ENCODE results near the gene ENOX1. TPM values are rescaled to one million over a fixed set of nuclear protein-coding genes. Genes with fewer than 3 reads are reported as not detected.
"Not testable (repeated sequence)": the region's sequence is repeated elsewhere in the genome, so short reads cannot be mapped to it uniquely, and the experiment has no call there.

ENOX1 gene
- total and polyA plus RNA-seq, 4 donors = 0.33 to 7.7 (median 1.1) TPM

DNA sequence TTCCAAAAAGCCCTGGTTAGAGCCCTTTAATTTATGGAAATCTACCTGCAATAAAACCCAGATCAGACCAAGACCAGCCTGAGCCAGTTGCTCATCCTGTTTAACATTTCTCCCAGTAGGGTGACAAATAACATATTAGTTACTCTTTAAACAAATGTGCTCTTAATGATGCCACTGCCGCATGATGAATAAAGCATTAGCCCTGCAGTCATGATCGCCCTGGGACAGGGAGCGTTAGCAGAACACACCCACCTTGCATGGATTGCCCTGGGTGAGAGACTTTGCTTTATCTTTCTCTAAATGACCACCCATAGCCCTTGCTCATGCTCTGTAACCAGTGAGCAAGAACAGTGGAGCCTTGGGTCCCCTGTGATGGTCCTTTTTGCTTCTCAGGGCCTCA lies 362.4 kb downstream of the ENOX1 start:
- TF ChIP-seq, protein P1, sequence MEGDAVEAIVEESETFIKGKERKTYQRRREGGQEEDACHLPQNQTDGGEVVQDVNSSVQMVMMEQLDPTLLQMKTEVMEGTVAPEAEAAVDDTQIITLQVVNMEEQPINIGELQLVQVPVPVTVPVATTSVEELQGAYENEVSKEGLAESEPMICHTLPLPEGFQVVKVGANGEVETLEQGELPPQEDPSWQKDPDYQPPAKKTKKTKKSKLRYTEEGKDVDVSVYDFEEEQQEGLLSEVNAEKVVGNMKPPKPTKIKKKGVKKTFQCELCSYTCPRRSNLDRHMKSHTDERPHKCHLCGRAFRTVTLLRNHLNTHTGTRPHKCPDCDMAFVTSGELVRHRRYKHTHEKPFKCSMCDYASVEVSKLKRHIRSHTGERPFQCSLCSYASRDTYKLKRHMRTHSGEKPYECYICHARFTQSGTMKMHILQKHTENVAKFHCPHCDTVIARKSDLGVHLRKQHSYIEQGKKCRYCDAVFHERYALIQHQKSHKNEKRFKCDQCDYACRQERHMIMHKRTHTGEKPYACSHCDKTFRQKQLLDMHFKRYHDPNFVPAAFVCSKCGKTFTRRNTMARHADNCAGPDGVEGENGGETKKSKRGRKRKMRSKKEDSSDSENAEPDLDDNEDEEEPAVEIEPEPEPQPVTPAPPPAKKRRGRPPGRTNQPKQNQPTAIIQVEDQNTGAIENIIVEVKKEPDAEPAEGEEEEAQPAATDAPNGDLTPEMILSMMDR (IDR thresholded peaks at IDR 0.05; ENCODE audit: control extremely low read depth, extremely low read depth) = no peak
- ATAC-seq (ENCODE audit: insufficient read depth, low FRiP score) = no peak

DNA sequence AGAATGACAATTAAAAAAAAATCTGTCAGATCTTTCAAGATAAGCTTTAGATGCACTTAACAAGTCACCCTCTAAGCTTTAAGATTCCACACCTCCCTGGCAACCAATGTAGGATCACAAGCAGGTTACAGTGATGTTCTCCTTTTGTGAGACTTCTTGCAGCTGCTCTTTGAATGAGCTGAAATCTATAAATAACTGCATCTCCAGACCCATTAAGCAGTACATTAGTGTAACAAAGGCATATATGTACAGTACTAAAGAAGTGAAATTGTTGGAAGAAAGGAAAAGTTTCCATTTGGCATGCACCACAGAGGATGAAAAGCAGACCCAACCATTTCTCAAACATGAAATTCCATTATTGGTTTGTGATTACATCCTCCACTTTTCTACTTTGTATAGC lies 364.7 kb downstream of the ENOX1 start:
- peaks cover 0 to 13% (median 3%) of the 10 kb centered on the region in 5 donors for H3K4me1 ChIP-seq (ENCODE audit: control insufficient read depth in 5 of 5, insufficient read depth in 5 of 5, low read length in 5 of 5)
- no peaks in the 10 kb centered on the region for H3K9me3 ChIP-seq (ENCODE audit: control insufficient read depth in 4 of 4, insufficient read depth in 3 of 4, low read length in 3 of 4)
- H3K27ac ChIP-seq (ENCODE audit: low read depth in 1 of 2, low read length in 1 of 2) = no peak overlapping the region
- DNase-seq = peak in 2 of 3 donors; percentile 35 to 44
- ATAC-seq (ENCODE audit: insufficient read depth, low FRiP score) = no peak
- no peak overlapping the region for H3K9ac ChIP-seq (ENCODE audit: insufficient read depth in 1 of 2, low read length in 2 of 2)
- H3K36me3 ChIP-seq (ENCODE audit: control insufficient read depth in 4 of 4, insufficient read depth in 4 of 4, low read length in 4 of 4) = no peaks in the 10 kb centered on the region
- TF ChIP-seq, protein P1 (IDR thresholded peaks at IDR 0.05; ENCODE audit: control extremely low read depth, extremely low read depth) = no peak
- H3K4me3 ChIP-seq = no peak overlapping the region
- H3K27me3 ChIP-seq (ENCODE audit: control insufficient read depth in 3 of 3, insufficient read depth in 3 of 3, low read length in 2 of 3) = no peaks in the 10 kb centered on the region

More for the DNA sequence above, 362.4 kb downstream of the ENOX1 start:
- no peaks in the 10 kb centered on the region for H3K27me3 ChIP-seq (ENCODE audit: control insufficient read depth in 3 of 3, insufficient read depth in 3 of 3, low read length in 2 of 3)
- H3K27ac ChIP-seq (ENCODE audit: low read depth in 1 of 2, low read length in 1 of 2) = no peak overlapping the region
- 89 to 96% methylated on average over 3 of the region's 3 CpGs for WGBS, 2 donors
- H3K9me3 ChIP-seq (ENCODE audit: control insufficient read depth in 4 of 4, insufficient read depth in 3 of 4, low read length in 3 of 4) = no peaks in the 10 kb centered on the region
- DNase-seq = no peak
- no peaks in the 10 kb centered on the region for H3K36me3 ChIP-seq (ENCODE audit: control insufficient read depth in 4 of 4, insufficient read depth in 4 of 4, low read length in 4 of 4)
- peaks cover 0 to 13% (median 3%) of the 10 kb centered on the region in 5 donors for H3K4me1 ChIP-seq (ENCODE audit: control insufficient read depth in 5 of 5, insufficient read depth in 5 of 5, low read length in 5 of 5)
- no peak overlapping the region for H3K4me3 ChIP-seq
- H3K9ac ChIP-seq (ENCODE audit: insufficient read depth in 1 of 2, low read length in 2 of 2) = no peak overlapping the region

DNA sequence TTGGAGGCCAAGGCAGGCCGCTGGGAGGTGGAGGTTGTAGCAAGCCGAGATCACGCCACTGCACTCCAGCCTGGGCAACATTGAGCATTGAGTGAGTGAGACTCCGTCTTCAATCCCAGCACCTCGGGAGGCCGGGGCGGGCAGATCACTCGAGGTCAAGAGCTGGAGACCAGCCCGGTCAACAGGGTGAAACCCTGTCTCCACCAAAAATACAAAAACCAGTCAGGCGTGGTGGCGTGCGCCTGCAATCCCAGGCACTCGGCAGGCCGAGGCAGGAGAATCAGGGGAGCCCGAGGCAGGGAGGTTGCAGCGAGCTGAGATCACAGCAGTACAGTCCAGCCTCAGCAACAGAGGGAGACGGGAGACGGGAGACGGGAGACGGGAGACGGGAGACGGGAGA lies 369.9 kb downstream of the ENOX1 start:
- H3K4me3 ChIP-seq; ATAC-seq (ENCODE audit: insufficient read depth, low FRiP score); H3K4me1 ChIP-seq (ENCODE audit: control insufficient read depth in 5 of 5, insufficient read depth in 5 of 5, low read length in 5 of 5); H3K27ac ChIP-seq (ENCODE audit: low read depth in 1 of 2, low read length in 1 of 2); H3K36me3 ChIP-seq (ENCODE audit: control insufficient read depth in 4 of 4, insufficient read depth in 4 of 4, low read length in 4 of 4); DNase-seq; H3K9ac ChIP-seq (ENCODE audit: insufficient read depth in 1 of 2, low read length in 2 of 2); H3K27me3 ChIP-seq (ENCODE audit: control insufficient read depth in 3 of 3, insufficient read depth in 3 of 3, low read length in 2 of 3); H3K9me3 ChIP-seq (ENCODE audit: control insufficient read depth in 4 of 4, insufficient read depth in 3 of 4, low read length in 3 of 4): not testable (repeated sequence)
- 93 to 99% methylated on average over 22 of the region's 22 CpGs for WGBS, 2 donors

DNA sequence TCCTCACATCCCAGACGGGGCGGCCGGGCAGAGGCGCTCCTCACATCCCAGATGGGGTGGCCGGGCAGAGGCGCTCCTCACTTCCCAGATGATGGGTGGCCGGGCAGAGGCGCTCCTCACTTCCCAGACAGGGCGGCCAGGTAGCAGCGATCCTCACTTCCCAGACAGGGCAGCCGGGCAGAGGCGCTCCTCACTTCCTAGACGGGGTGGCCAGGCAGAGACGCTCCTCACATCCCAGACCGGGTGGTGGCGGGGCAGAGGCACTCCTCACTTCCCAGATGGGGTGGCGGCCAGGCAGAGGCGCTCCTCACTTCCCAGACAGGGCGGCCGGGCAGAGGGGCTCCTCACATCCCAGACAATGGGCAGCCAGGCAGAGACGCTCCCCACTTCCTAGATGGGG lies 370.4 kb downstream of the ENOX1 start:
- not testable (repeated sequence) for DNase-seq

DNA sequence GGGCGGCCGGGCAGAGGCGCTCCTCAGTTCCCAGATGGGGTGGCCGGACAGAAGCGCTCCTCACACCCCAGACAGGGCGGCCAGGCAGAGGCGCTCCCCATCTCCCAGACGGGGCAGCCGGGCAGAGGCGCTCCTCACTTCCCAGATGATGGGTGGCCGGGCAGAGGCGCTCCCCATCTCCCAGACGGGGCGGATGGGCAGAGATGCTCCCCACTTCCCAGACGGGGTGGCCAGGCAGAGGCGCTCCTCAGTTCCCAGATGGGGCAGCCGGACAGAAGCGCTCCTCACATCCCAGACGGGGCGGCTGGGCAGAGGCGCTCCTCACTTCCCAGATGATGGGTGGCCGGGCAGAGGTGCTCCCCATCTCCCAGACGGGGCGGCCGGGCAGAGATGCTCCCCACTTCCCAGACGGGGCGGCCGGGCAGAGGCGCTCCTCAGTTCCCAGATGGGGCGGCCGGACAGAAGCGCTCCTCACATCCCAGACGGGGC lies 370.8 kb downstream of the ENOX1 start:
- not testable (repeated sequence) for H3K4me3 ChIP-seq; DNase-seq; H3K36me3 ChIP-seq (ENCODE audit: control insufficient read depth in 4 of 4, insufficient read depth in 4 of 4, low read length in 4 of 4); ATAC-seq (ENCODE audit: insufficient read depth, low FRiP score); H3K27ac ChIP-seq (ENCODE audit: low read depth in 1 of 2, low read length in 1 of 2); H3K27me3 ChIP-seq (ENCODE audit: control insufficient read depth in 3 of 3, insufficient read depth in 3 of 3, low read length in 2 of 3); H3K9ac ChIP-seq (ENCODE audit: insufficient read depth in 1 of 2, low read length in 2 of 2); H3K9me3 ChIP-seq (ENCODE audit: control insufficient read depth in 4 of 4, insufficient read depth in 3 of 4, low read length in 3 of 4)
- H3K4me1 ChIP-seq (ENCODE audit: control insufficient read depth in 5 of 5, insufficient read depth in 5 of 5, low read length in 5 of 5) = peaks cover 0 to 12% (median 0%) of the 10 kb centered on the region in 5 donors
- WGBS, 2 donors = 93% methylated on average over 26 to 33 of the region's 33 CpGs

More for the DNA sequence above, 370.4 kb downstream of the ENOX1 start:
- H3K9me3 ChIP-seq (ENCODE audit: control insufficient read depth in 4 of 4, insufficient read depth in 3 of 4, low read length in 3 of 4); H3K27ac ChIP-seq (ENCODE audit: low read depth in 1 of 2, low read length in 1 of 2); ATAC-seq (ENCODE audit: insufficient read depth, low FRiP score); H3K4me3 ChIP-seq; H3K36me3 ChIP-seq (ENCODE audit: control insufficient read depth in 4 of 4, insufficient read depth in 4 of 4, low read length in 4 of 4); H3K9ac ChIP-seq (ENCODE audit: insufficient read depth in 1 of 2, low read length in 2 of 2); H3K27me3 ChIP-seq (ENCODE audit: control insufficient read depth in 3 of 3, insufficient read depth in 3 of 3, low read length in 2 of 3): not testable (repeated sequence)
- H3K4me1 ChIP-seq (ENCODE audit: control insufficient read depth in 5 of 5, insufficient read depth in 5 of 5, low read length in 5 of 5) = peaks cover 0 to 11% (median 0%) of the 10 kb centered on the region in 5 donors
- 91 to 92% methylated on average over 21 of the region's 21 CpGs for WGBS, 2 donors
